Gastroesophageal sphincter (tissue), 4 donors: ENCODE data around the gene BHMT. TPM values are rescaled to one million over a fixed set of nuclear protein-coding genes. Genes with fewer than 3 reads are reported as not detected.
A peak's percentile ranks its signal among the peaks of the same experiment; 100 is the strongest.

Source experiments
- ATAC-seq: fragments of 150-250 bp; one replicate; pipeline ENCODE4 v1.9.1; 2016; ENCODE audit warnings: mild to moderate bottlenecking, moderate library complexity
- H3K27ac ChIP-seq, 4 donors: fragments of 200-600 bp; sonication (generic) in 3 of 4; 1 replicate in 3 of 4; 2 replicates in 1 of 4; pipeline ENCODE4 v1.5.1; 2016 to 2019
- H3K27me3 ChIP-seq: fragments of 200-600 bp; sonication (generic); one replicate; pipeline ENCODE4 v1.5.1; 2019
- H3K36me3 ChIP-seq, 2 donors: fragments of 200-600 bp; sonication (generic); one replicate each; pipeline ENCODE4 v1.5.1; 2019; ENCODE audit warnings: control low read depth in 1 of 2
- H3K4me1 ChIP-seq, 3 donors: fragments of 200-600 bp; sonication (generic); 1 replicate in 2 of 3; 2 replicates in 1 of 3; pipeline ENCODE4 v1.5.1; 2016 to 2019; ENCODE audit warnings: control low read depth in 2 of 3
- H3K4me3 ChIP-seq, 2 donors: fragments of 200-600 bp; sonication (generic); one replicate each; pipeline ENCODE4 v1.5.1; 2019; ENCODE audit warnings: mild to moderate bottlenecking in 1 of 2, moderate library complexity in 1 of 2
- H3K9me3 ChIP-seq, 3 donors: fragments of 200-600 bp; sonication (generic); one replicate each; pipeline ENCODE4 v1.5.1; 2017 to 2019; ENCODE audit warnings: control low read depth in 2 of 3
- EP300 ChIP-seq: sonication (generic); formaldehyde crosslinking; IDR thresholded peaks from one replicate; pipeline ENCODE4 v1.6.1; 2017; ENCODE audit warnings: antibody characterized with exemption, mild to moderate bottlenecking
- POLR2A ChIP-seq, 2 donors: fragments of 450-650 bp; IDR thresholded peaks; one replicate each; pipeline ENCODE4 v1.6.1; 2017; ENCODE audit warnings: antibody characterized with exemption in 2 of 2, mild to moderate bottlenecking in 2 of 2, moderate library complexity in 1 of 2
- POLR2AphosphoS5 ChIP-seq: sonication (generic); formaldehyde crosslinking; IDR thresholded peaks from one replicate; pipeline ENCODE4 v1.6.1; 2017; ENCODE audit warnings: antibody characterized with exemption
- WGBS, 2 donors: methylation state at CpG; one replicate each; pipeline ENCODE4 v1.1.5; 2018; ENCODE audit warnings: low coverage in 1 of 2; 5-methylcytosine and 5-hydroxymethylcytosine counted together
- total RNA-seq, 4 donors: library from RNA; depleted of rRNA; stranded (reverse); fragments of >200 nt; gene quantifications; one replicate each; pipeline ENCODE4 v1.1.0, GENCODE V29; 2016
- TF ChIP-seq, protein P1 (sequence below), 4 experiments: fragments of 200-600 bp in 2 of 4; fragments of 450-650 bp in 2 of 4; sonication (generic) in 1 of 4; IDR thresholded peaks; one replicate each; pipeline ENCODE4 v1.5.1; 2017 to 2019; ENCODE audit warnings: antibody characterized with exemption in 4 of 4, mild to moderate bottlenecking in 2 of 4, moderate library complexity in 2 of 4

The BHMT gene
- total RNA-seq, 4 donors from 2014 or later: 1.9 to 10.8 (median 2.7) TPM; not detected in 1

DNA sequence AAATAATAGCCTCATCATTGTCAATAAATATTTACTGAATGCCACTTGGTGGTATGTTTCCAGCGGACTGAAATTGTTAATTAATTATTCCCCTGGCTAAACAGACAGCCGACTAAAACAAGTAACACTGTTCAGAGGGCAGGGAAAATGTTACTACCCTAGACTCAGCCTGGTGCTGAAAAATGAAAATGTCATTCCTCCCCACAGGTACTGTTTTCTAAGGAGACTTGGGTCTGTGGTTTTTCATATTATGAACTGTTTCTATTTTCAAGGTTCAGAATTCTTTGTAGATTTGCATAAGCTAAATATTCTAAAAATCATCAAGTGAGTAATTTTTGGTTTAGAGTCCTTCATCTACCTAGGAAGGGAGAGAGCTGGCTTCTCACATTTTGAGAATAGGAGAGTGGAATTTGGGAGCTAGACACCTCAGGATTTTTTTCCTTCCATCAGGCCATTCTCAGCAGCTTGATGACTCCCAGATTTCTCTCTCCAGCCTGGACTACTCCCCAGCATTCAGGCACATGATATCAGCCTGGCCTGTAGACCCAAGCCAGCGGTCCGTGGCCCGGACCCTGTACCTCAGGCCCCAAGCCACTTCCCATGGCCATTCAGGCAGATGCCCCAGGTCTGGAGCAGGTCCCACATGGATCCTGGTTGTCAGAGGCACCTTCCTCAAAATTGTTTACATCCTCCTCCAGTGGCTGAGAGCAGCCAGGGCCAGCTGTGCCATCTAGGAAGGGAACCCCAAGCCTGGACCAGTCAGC, 24.4 kb downstream of the BHMT start:
- WGBS, 2 donors: 54 to 72% methylated on average over 2 of the region's 5 CpGs
- no peak for TF ChIP-seq POLR2A (IDR thresholded peaks at IDR 0.05)
- no peak for TF ChIP-seq EP300
- TF ChIP-seq POLR2AphosphoS5: no peak
- TF ChIP-seq, protein P1, sequence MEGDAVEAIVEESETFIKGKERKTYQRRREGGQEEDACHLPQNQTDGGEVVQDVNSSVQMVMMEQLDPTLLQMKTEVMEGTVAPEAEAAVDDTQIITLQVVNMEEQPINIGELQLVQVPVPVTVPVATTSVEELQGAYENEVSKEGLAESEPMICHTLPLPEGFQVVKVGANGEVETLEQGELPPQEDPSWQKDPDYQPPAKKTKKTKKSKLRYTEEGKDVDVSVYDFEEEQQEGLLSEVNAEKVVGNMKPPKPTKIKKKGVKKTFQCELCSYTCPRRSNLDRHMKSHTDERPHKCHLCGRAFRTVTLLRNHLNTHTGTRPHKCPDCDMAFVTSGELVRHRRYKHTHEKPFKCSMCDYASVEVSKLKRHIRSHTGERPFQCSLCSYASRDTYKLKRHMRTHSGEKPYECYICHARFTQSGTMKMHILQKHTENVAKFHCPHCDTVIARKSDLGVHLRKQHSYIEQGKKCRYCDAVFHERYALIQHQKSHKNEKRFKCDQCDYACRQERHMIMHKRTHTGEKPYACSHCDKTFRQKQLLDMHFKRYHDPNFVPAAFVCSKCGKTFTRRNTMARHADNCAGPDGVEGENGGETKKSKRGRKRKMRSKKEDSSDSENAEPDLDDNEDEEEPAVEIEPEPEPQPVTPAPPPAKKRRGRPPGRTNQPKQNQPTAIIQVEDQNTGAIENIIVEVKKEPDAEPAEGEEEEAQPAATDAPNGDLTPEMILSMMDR (IDR thresholded peaks at IDR 0.05): no peak
- no peaks in the 10 kb centered on the region for H3K27me3 ChIP-seq
- H3K4me1 ChIP-seq: peaks cover 0 to 20% (median 3%) of the 10 kb centered on the region in 3 donors
- no peaks in the 10 kb centered on the region for H3K9me3 ChIP-seq
- no peak overlapping the region for H3K27ac ChIP-seq
- no peaks in the 10 kb centered on the region for H3K36me3 ChIP-seq
- ATAC-seq: no peak
- no peak overlapping the region for H3K4me3 ChIP-seq

DNA sequence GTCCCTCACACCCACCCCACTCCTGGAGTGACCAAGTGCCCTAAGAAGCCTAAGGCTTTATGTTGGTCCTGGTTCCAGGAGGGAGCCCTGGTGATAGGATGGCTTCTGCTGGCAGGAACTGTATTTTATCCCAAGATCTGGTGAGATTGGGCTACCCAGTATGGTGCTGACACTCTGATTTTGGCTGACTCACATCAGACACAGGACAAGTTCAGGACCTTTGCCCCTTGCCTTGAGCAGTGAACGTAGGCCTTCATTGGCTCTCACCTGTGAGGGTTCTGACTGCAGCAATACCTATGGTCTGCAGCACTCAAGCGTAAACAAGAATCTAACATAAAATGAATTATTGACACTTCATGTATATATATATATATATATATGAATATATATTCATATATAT, 25.0 kb downstream of the BHMT start:
- H3K4me3 ChIP-seq: no peak overlapping the region
- WGBS, 2 donors: 67 to 95% methylated on average over 2 of the region's 2 CpGs

DNA sequence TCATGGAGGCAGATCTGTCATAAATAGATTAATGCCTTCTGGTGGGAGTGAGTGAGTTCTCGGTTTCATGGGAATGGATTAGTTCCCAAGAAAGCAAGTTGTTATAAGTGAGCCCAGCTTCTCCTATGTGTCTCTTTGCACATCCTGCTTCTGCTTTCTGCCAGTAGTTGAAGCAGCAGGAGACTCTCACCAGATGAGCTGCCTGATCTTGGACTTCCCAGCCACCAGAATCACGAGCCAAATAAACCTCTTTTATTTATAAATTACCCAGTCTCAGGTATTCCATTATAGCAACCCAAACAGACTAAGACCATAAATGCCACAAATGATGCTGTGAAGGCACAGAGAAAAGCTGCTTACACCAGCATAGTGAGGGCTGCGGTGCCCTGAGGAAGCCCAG, 28.9 kb downstream of the BHMT start:
- no peaks in the 10 kb centered on the region for H3K9me3 ChIP-seq
- 70 to 84% methylated on average over 2 to 3 of the region's 3 CpGs for WGBS, 2 donors
- no peak overlapping the region for H3K27ac ChIP-seq
- H3K27me3 ChIP-seq: no peaks in the 10 kb centered on the region
- no peaks in the 10 kb centered on the region for H3K36me3 ChIP-seq
- no peak for TF ChIP-seq POLR2AphosphoS5
- no peak for TF ChIP-seq EP300
- no peak for TF ChIP-seq POLR2A (IDR thresholded peaks at IDR 0.05)
- TF ChIP-seq, protein P1 (IDR thresholded peaks at IDR 0.05): no peak
- no peaks in the 10 kb centered on the region for H3K4me1 ChIP-seq
- no peak overlapping the region for H3K4me3 ChIP-seq
- no peak for ATAC-seq

More for the DNA sequence above, 25.0 kb downstream of the BHMT start:
- Histone ChIP-seq H3K27ac (no peak overlapping the region), H3K27me3 (no peaks in the 10 kb centered on the region), H3K4me1 (peaks cover 0 to 20% (median 3%) of the 10 kb centered on the region in 3 donors), H3K36me3 (no peaks in the 10 kb centered on the region), H3K9me3 (no peaks in the 10 kb centered on the region)
- ATAC-seq: no peak
- TF ChIP-seq, protein P1 (IDR thresholded peaks at IDR 0.05): no peak
- TF ChIP-seq POLR2AphosphoS5 (no peak), EP300 (no peak), POLR2A (IDR thresholded peaks at IDR 0.05) (no peak)

DNA sequence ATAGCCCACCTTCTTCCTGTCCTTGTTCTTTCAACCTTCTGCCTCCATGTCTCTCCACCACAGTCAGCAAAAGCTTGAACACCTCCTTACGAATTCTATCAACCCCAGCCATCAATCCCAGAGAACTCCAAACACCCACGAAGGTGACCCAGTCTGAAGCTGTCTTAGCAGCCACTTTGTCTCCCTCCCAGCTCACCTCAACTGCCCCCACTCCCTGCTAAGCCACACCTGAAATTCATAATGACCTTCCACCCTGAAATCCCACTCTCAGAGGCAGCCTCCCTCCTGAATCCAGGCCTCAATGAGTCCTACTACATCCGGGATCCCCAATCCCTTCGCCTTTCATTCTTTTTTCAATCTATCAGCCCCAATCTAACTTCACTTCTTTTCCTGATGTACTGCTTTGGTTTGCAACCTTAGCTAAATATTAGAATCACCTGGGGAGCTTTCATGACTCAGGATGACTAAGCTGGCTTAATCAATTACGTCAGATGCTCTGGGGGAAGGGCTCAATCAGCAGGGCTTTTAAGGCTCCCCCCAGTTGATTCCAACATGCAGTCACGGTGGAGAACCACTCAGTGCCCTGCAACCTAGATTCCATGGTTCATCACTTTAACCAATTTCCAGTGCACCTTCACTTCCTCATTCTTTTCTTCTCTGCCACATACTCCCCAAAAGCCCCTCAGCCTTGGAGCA, 32.2 kb downstream of the BHMT start:
- Histone ChIP-seq H3K4me1 (peaks cover 0 to 3% (median 0%) of the 10 kb centered on the region in 3 donors), H3K27ac (no peak overlapping the region), H3K9me3 (no peaks in the 10 kb centered on the region), H3K27me3 (no peaks in the 10 kb centered on the region), H3K4me3 (no peak overlapping the region), H3K36me3 (no peaks in the 10 kb centered on the region)
- WGBS, 2 donors: 73 to 83% methylated on average over 6 of the region's 6 CpGs
- ATAC-seq: no peak
- no peak for TF ChIP-seq EP300
- TF ChIP-seq POLR2A (IDR thresholded peaks at IDR 0.05): no peak
- TF ChIP-seq, protein P1 (IDR thresholded peaks at IDR 0.05): no peak
- TF ChIP-seq POLR2AphosphoS5: no peak

DNA sequence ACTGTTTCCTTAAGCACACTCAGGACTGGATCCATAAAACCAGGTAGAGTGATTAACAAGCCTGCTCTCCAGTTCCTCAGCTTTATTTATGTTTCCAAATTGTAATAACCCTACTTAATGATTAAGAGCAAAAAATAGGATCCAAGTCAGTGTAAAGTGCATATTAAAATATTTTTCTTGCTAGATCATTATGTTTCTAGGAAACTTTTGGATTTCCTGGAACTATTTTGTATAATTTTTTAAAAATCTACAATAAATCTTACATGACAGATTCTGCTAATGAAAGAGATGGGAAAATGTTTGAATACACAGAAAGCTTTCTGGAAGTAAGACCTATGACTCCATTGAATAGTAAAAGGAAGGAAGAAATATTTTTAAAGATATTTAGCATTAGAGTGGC, 35.5 kb downstream of the BHMT start:
- Histone ChIP-seq H3K36me3 (no peaks in the 10 kb centered on the region), H3K9me3 (no peaks in the 10 kb centered on the region), H3K4me1 (peaks cover 0 to 3% (median 0%) of the 10 kb centered on the region in 3 donors), H3K27me3 (no peaks in the 10 kb centered on the region), H3K4me3 (no peak overlapping the region), H3K27ac (peak overlapping the region in 2 of 4 donors; percentile 17 to 37)
- ATAC-seq: no peak
- TF ChIP-seq POLR2AphosphoS5: no peak
- TF ChIP-seq, protein P1 (IDR thresholded peaks at IDR 0.05): no peak
